Cardiac muscle cell (in vitro differentiated cells and primary cell): ENCODE results near the gene KRCC1. TPM values are rescaled to one million over a fixed set of nuclear protein-coding genes. Genes with fewer than 3 reads are reported as not detected.

Experiments
- DNase-seq, 2 donors: peaks; one replicate each; pipeline versions ENCODE4 v3.0.0 to v3.0.0-alpha.2; 2010 to 2017; ENCODE audit warnings: low read depth in 1 of 2, low spot score in 1 of 2
- H3K27ac ChIP-seq: fragments of 200-600 bp; sonication (generic); 2 replicates; pipeline ENCODE4 v1.5.1; 2016
- H3K27me3 ChIP-seq: fragments of 200-600 bp; sonication (generic); 2 replicates; pipeline ENCODE4 v1.6.0; 2016; ENCODE audit warnings: control low read depth
- H3K36me3 ChIP-seq: fragments of 200-600 bp; sonication (generic); 2 replicates; pipeline ENCODE4 v1.5.1; 2016; ENCODE audit warnings: control low read depth
- H3K4me1 ChIP-seq: fragments of 200-600 bp; sonication (generic); 2 replicates; pipeline ENCODE4 v1.8.1; 2017; ENCODE audit warnings: low read depth, mild to moderate bottlenecking, mixed run types
- H3K4me3 ChIP-seq: fragments of 200-600 bp; sonication (generic); 2 replicates; pipeline ENCODE4 v1.5.1; 2016; ENCODE audit warnings: mild to moderate bottlenecking
- H3K9me3 ChIP-seq: fragments of 200-600 bp; sonication (generic); 2 replicates; pipeline ENCODE4 v1.5.1; 2017; ENCODE audit warnings: low read depth, mild to moderate bottlenecking, control low read depth
- CTCF ChIP-seq: IDR thresholded peaks from 2 replicates; pipeline ENCODE4 v1.5.1; 2012; ENCODE audit warnings: low read depth, mild to moderate bottlenecking, low read length
- polyA plus RNA-seq: library from polyadenylated mRNA; unstranded; fragments of >200 nt; fragmentation: Nextera tagmentation; extraction: Ambion mirVana; gene quantifications from 2 replicates; pipeline ENCODE4 v1.2.1, GENCODE V29; 2016
- total RNA-seq: library from RNA; depleted of rRNA; stranded (reverse); fragments of >200 nt; gene quantifications from 2 replicates; pipeline ENCODE4 v1.2.3, GENCODE V29; 2016

The KRCC1 gene
- total and polyA plus RNA-seq, 2 experiments from 2014 or later = 26.5 to 26.6 TPM

- Histone ChIP-seq H3K4me3 (no peak overlapping the region), H3K36me3 (peaks cover 66% of the 10 kb centered on the region), H3K9me3 (no peaks in the 10 kb centered on the region), H3K27me3 (no peaks in the 10 kb centered on the region), H3K4me1 (no peaks in the 10 kb centered on the region), H3K27ac (peak overlapping the region; percentile 17)
- no peak for DNase-seq
- no peak for TF ChIP-seq CTCF
Measured at GRCh38 chr2:88090446-88091283, 35.1 kb upstream of the KRCC1 start.

- Histone ChIP-seq H3K4me1 (no peaks in the 10 kb centered on the region), H3K4me3 (no peak overlapping the region), H3K36me3 (peaks cover 69% of the 10 kb centered on the region), H3K27me3 (no peaks in the 10 kb centered on the region), H3K9me3 (no peaks in the 10 kb centered on the region), H3K27ac (peak overlapping the region; percentile 21)
- no peak for DNase-seq
- TF ChIP-seq CTCF = no peak
Measured at GRCh38 chr2:88088999-88089398, 33.4 kb upstream of the KRCC1 start.

- Histone ChIP-seq H3K27ac (peak overlapping the region; percentile 35), H3K9me3 (no peaks in the 10 kb centered on the region), H3K36me3 (peaks cover 58% of the 10 kb centered on the region), H3K4me3 (no peak overlapping the region), H3K4me1 (peaks cover 3% of the 10 kb centered on the region), H3K27me3 (no peaks in the 10 kb centered on the region)
- no peak for DNase-seq
- no peak for TF ChIP-seq CTCF
Measured at GRCh38 chr2:88087763-88088162, 32.2 kb upstream of the KRCC1 start.

- Histone ChIP-seq H3K4me3 (no peak overlapping the region), H3K27me3 (no peaks in the 10 kb centered on the region), H3K9me3 (no peaks in the 10 kb centered on the region), H3K4me1 (peaks cover 8% of the 10 kb centered on the region), H3K36me3 (peaks cover 51% of the 10 kb centered on the region), H3K27ac (peak overlapping the region; percentile 35)
- DNase-seq = no peak
- no peak for TF ChIP-seq CTCF
Measured at GRCh38 chr2:88087073-88087472, 31.5 kb upstream of the KRCC1 start.

GRCh38 chr2:88086401-88086800 is 30.8 kb upstream of the KRCC1 start:
- Histone ChIP-seq H3K27ac (peak overlapping the region; percentile 51), H3K27me3 (no peaks in the 10 kb centered on the region), H3K4me1 (peaks cover 15% of the 10 kb centered on the region), H3K4me3 (no peak overlapping the region), H3K36me3 (peaks cover 47% of the 10 kb centered on the region), H3K9me3 (no peaks in the 10 kb centered on the region)
- no peak for DNase-seq
- no peak for TF ChIP-seq CTCF
